Liver (tissue), 9 donors: Measurements from ENCODE around the gene DLGAP4. TPM values are rescaled to one million over a fixed set of nuclear protein-coding genes. Genes with fewer than 3 reads are reported as not detected.

Experiments used
- DNase-seq: peaks from one replicate; pipeline ENCODE4 v3.0.0-alpha.2; 2017; ENCODE audit warnings: low spot score
- H3K27ac ChIP-seq, 2 donors: one replicate each; pipeline ENCODE4 v1.7.0; 2013; ENCODE audit warnings: inconsistent platforms in 2 of 2, low read length in 2 of 2, control low read depth in 1 of 2, low read depth in 1 of 2, mild to moderate bottlenecking in 1 of 2
- H3K27me3 ChIP-seq, 4 donors: one replicate each; pipeline versions ENCODE4 v1.6.1 to v1.7.0; 2013; ENCODE audit warnings: low read length in 3 of 4, inconsistent platforms in 1 of 4, mild to moderate bottlenecking in 1 of 4, moderate library complexity in 1 of 4; ENCODE audit not compliant: control insufficient read depth in 4 of 4, insufficient read depth in 4 of 4
- H3K36me3 ChIP-seq, 4 donors: one replicate each; pipeline versions ENCODE4 v1.6.1 to v1.7.0; 2013; ENCODE audit warnings: low read length in 3 of 4, mild to moderate bottlenecking in 3 of 4, low read depth in 1 of 4, moderate library complexity in 1 of 4; ENCODE audit not compliant: control insufficient read depth in 4 of 4, insufficient read depth in 3 of 4
- H3K4me1 ChIP-seq, 4 donors: one replicate each; pipeline versions ENCODE4 v1.6.1 to v1.7.0; 2013; ENCODE audit warnings: low read length in 3 of 4, mild to moderate bottlenecking in 3 of 4, moderate library complexity in 1 of 4; ENCODE audit not compliant: control insufficient read depth in 4 of 4, insufficient read depth in 4 of 4
- H3K4me3 ChIP-seq, 3 donors: one replicate each; pipeline versions ENCODE4 v1.6.1 to v1.7.0; 2013; ENCODE audit warnings: low read length in 3 of 3, control low read depth in 1 of 3, low read depth in 1 of 3, mild to moderate bottlenecking in 1 of 3
- H3K9ac ChIP-seq, 2 donors: one replicate each; pipeline ENCODE4 v1.7.0; 2013; ENCODE audit warnings: low read length in 2 of 2, mild to moderate bottlenecking in 2 of 2, moderate library complexity in 2 of 2, control low read depth in 1 of 2, low read depth in 1 of 2
- H3K9me3 ChIP-seq, 4 donors: one replicate each; pipeline versions ENCODE4 v1.6.1 to v1.7.0; 2013; ENCODE audit warnings: low read length in 3 of 4; ENCODE audit not compliant: control insufficient read depth in 4 of 4
- EGR1 ChIP-seq, 2 donors: IDR thresholded peaks; 2 replicates each; pipeline ENCODE4 v1.6.1; 2016 to 2018; ENCODE audit warnings: antibody characterized with exemption in 2 of 2, low read depth in 2 of 2
- FOXA1 ChIP-seq: IDR thresholded peaks from 2 replicates; pipeline ENCODE4 v1.6.1; 2016; ENCODE audit warnings: antibody characterized with exemption
- FOXA2 ChIP-seq: IDR thresholded peaks from 2 replicates; pipeline ENCODE4 v1.6.1; 2016; ENCODE audit warnings: antibody characterized with exemption
- GABPA ChIP-seq, 2 donors: IDR thresholded peaks in 1 of 2; conservative IDR thresholded peaks in 1 of 2; 2 replicates each; pipeline ENCODE4 v1.6.1; 2016; ENCODE audit warnings: antibody characterized with exemption in 2 of 2, mild to moderate bottlenecking in 1 of 2, moderate library complexity in 1 of 2
- HNF4A ChIP-seq, 2 donors: conservative IDR thresholded peaks; 2 replicates each; pipeline ENCODE4 v1.6.1; 2016; ENCODE audit warnings: antibody characterized with exemption in 2 of 2, mild to moderate bottlenecking in 2 of 2
- HNF4G ChIP-seq: IDR thresholded peaks from 2 replicates; pipeline ENCODE4 v1.6.1; 2016; ENCODE audit warnings: antibody characterized with exemption
- JUND ChIP-seq, 2 donors: IDR thresholded peaks; 2 replicates each; pipeline ENCODE4 v1.6.1; 2016; ENCODE audit warnings: antibody characterized with exemption in 2 of 2
- NR2F2 ChIP-seq: IDR thresholded peaks from 2 replicates; pipeline ENCODE4 v1.6.1; 2016; ENCODE audit warnings: antibody characterized with exemption
- RAD21 ChIP-seq, 2 donors: IDR thresholded peaks; 2 replicates each; pipeline ENCODE4 v1.6.1; 2016; ENCODE audit warnings: antibody characterized with exemption in 2 of 2, mild to moderate bottlenecking in 2 of 2
- RXRA ChIP-seq, 2 donors: IDR thresholded peaks; 2 replicates each; pipeline ENCODE4 v1.6.1; 2017 to 2018; ENCODE audit warnings: antibody characterized with exemption in 2 of 2, mild to moderate bottlenecking in 1 of 2
- SP1 ChIP-seq: IDR thresholded peaks from 2 replicates; pipeline ENCODE4 v1.6.1; 2018; ENCODE audit warnings: antibody characterized with exemption, mild to moderate bottlenecking
- TAF1 ChIP-seq: conservative IDR thresholded peaks from 2 replicates; pipeline ENCODE4 v1.6.1; 2016; ENCODE audit warnings: antibody characterized with exemption, mild to moderate bottlenecking
- YY1 ChIP-seq: IDR thresholded peaks from 2 replicates; pipeline ENCODE4 v1.6.1; 2016; ENCODE audit warnings: antibody characterized with exemption, mild to moderate bottlenecking
- WGBS: extraction: QIAGEN DNeasy Blood & Tissue Kit; methylation state at CpG from one replicate; pipeline ENCODE4 v1.1.7; 2013; 5-methylcytosine and 5-hydroxymethylcytosine counted together
- polyA plus RNA-seq, 2 donors: library from polyadenylated mRNA; stranded (reverse) in 1 of 2; unstranded in 1 of 2; fragments of 200-250 nt in 1 of 2; fragments of >200 nt in 1 of 2; fragmentation: Nextera tagmentation in 1 of 2; extraction: Ambion mirVana in 1 of 2; gene quantifications; one replicate each; pipeline versions ENCODE4 v1.2.1 to v1.2.3, GENCODE V29; 2013 to 2015
- total RNA-seq, 2 donors: library from RNA; depleted of rRNA; stranded (reverse); fragments of >200 nt; gene quantifications; one replicate each; pipeline ENCODE4 v1.2.3, GENCODE V29; 2014
- TF ChIP-seq, protein P1 (sequence below): IDR thresholded peaks from 2 replicates; pipeline ENCODE4 v1.6.1; 2016; ENCODE audit warnings: antibody characterized with exemption, mild to moderate bottlenecking
- TF ChIP-seq, protein P2 (sequence below): IDR thresholded peaks from 2 replicates; pipeline ENCODE4 v1.6.1; 2016; ENCODE audit warnings: antibody characterized with exemption
- TF ChIP-seq, protein P3 (sequence below): IDR thresholded peaks from 2 replicates; pipeline ENCODE4 v1.6.1; 2016; ENCODE audit warnings: antibody characterized with exemption
- TF ChIP-seq, protein P4 (sequence below): IDR thresholded peaks from 2 replicates; pipeline ENCODE4 v1.6.1; 2016; ENCODE audit warnings: antibody characterized with exemption
- donor health status: healthy.
- donor health status: healthy.
- donor health status: healthy.
- donor health status: healthy.
- donor health status: healthy.

DLGAP4 gene
- total and polyA plus RNA-seq, 4 donors = 2.9 to 18.7 (median 11.2) TPM

DNA sequence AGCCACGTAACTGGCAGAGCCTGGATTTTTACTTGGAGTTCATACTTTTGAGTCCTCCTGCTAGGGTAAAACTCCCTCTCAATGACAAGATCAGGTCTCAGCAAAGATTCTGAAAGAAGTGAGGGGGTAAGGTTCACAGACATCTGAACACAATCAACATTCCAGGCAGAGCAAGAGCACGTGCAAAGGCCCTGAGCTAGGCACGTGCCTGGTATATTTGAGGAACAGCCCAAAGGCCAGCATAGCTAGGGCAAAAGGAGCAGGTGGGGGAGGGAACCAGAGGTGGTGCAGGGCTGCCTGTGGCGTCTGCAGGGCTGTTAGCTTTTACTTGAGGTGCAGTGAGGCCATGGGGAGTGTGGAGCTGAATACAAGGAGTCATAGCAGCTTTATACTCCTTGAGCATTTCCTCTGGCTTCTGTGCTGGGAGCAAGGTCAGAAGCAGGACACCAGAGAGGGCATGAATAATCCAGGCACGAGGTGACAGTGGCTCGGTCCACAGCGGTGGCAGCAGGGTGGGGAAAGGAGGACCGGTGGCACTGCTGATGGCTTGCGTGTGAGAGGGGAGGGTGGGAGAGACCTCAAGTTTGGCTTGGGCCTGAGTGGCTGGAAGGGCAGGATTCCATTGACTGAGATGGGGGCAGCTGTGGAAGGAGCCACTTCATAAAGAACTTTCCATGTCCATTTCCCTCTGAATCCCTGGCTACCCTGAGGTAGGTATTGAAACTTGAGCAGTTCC, 57.0 kb downstream of the DLGAP4 start:
- Histone ChIP-seq H3K27ac (no peak overlapping the region), H3K9ac (no peak overlapping the region), H3K9me3 (no peaks in the 10 kb centered on the region), H3K36me3 (no peaks in the 10 kb centered on the region), H3K4me3 (no peak overlapping the region), H3K27me3 (peaks cover 0 to 7% (median 0%) of the 10 kb centered on the region in 4 donors), H3K4me1 (no peaks in the 10 kb centered on the region)
- no peak for DNase-seq
- WGBS = 73% methylated on average over 9 of the region's 9 CpGs
- TF ChIP-seq, protein P1, sequence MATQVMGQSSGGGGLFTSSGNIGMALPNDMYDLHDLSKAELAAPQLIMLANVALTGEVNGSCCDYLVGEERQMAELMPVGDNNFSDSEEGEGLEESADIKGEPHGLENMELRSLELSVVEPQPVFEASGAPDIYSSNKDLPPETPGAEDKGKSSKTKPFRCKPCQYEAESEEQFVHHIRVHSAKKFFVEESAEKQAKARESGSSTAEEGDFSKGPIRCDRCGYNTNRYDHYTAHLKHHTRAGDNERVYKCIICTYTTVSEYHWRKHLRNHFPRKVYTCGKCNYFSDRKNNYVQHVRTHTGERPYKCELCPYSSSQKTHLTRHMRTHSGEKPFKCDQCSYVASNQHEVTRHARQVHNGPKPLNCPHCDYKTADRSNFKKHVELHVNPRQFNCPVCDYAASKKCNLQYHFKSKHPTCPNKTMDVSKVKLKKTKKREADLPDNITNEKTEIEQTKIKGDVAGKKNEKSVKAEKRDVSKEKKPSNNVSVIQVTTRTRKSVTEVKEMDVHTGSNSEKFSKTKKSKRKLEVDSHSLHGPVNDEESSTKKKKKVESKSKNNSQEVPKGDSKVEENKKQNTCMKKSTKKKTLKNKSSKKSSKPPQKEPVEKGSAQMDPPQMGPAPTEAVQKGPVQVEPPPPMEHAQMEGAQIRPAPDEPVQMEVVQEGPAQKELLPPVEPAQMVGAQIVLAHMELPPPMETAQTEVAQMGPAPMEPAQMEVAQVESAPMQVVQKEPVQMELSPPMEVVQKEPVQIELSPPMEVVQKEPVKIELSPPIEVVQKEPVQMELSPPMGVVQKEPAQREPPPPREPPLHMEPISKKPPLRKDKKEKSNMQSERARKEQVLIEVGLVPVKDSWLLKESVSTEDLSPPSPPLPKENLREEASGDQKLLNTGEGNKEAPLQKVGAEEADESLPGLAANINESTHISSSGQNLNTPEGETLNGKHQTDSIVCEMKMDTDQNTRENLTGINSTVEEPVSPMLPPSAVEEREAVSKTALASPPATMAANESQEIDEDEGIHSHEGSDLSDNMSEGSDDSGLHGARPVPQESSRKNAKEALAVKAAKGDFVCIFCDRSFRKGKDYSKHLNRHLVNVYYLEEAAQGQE = no peak
- TF ChIP-seq, protein P2, sequence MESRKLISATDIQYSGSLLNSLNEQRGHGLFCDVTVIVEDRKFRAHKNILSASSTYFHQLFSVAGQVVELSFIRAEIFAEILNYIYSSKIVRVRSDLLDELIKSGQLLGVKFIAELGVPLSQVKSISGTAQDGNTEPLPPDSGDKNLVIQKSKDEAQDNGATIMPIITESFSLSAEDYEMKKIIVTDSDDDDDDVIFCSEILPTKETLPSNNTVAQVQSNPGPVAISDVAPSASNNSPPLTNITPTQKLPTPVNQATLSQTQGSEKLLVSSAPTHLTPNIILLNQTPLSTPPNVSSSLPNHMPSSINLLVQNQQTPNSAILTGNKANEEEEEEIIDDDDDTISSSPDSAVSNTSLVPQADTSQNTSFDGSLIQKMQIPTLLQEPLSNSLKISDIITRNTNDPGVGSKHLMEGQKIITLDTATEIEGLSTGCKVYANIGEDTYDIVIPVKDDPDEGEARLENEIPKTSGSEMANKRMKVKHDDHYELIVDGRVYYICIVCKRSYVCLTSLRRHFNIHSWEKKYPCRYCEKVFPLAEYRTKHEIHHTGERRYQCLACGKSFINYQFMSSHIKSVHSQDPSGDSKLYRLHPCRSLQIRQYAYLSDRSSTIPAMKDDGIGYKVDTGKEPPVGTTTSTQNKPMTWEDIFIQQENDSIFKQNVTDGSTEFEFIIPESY = no peak
- TF ChIP-seq YY1 = no peak
- TF ChIP-seq FOXA1 = no peak
- TF ChIP-seq FOXA2 = no peak
- no peak for TF ChIP-seq RAD21 (IDR thresholded peaks at IDR 0.05)
- no peak for TF ChIP-seq JUND (IDR thresholded peaks at IDR 0.05)
- no peak for TF ChIP-seq RXRA (IDR thresholded peaks at IDR 0.05)
- TF ChIP-seq, protein P3, sequence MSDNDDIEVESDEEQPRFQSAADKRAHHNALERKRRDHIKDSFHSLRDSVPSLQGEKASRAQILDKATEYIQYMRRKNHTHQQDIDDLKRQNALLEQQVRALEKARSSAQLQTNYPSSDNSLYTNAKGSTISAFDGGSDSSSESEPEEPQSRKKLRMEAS = no peak
- TF ChIP-seq EGR1 (IDR thresholded peaks at IDR 0.05; ENCODE audit: low read depth in 2 of 2) = no peak
- no peak for TF ChIP-seq HNF4A (conservative IDR thresholded peaks at IDR 0.05)
- no peak for TF ChIP-seq TAF1
- TF ChIP-seq NR2F2 = no peak
- TF ChIP-seq GABPA (IDR thresholded peaks at IDR 0.05 in 1 of 2, conservative IDR thresholded peaks at IDR 0.05 in 1 of 2) = no peak
- no peak for TF ChIP-seq HNF4G
- no peak for TF ChIP-seq SP1
- TF ChIP-seq, protein P4, sequence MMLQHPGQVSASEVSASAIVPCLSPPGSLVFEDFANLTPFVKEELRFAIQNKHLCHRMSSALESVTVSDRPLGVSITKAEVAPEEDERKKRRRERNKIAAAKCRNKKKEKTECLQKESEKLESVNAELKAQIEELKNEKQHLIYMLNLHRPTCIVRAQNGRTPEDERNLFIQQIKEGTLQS = no peak

DNA sequence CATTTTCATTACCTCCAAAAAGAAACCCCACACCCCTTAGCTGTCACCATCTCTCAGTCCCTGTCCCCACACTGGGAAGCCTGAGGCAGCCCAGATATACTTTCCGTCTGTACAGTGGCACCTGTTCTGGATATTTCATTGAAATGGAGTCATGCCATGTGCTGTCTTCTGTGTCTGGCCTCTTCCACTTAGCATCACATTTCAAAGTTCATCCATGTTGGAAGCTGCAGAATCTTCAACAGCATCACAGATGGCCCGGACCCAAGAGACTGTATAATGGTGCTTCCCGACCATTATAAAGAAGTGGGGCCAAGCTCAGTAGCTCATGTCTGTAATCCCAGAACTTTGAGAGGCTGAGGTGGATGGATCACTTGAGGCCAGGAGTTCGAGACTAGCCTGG, 58.4 kb downstream of the DLGAP4 start:
- no peak for DNase-seq
- peaks cover 0 to 5% (median 0%) of the 10 kb centered on the region in 4 donors for H3K27me3 ChIP-seq
- no peak overlapping the region for H3K27ac ChIP-seq
- no peaks in the 10 kb centered on the region for H3K36me3 ChIP-seq
- no peaks in the 10 kb centered on the region for H3K9me3 ChIP-seq
- H3K4me1 ChIP-seq = no peaks in the 10 kb centered on the region
- no peak overlapping the region for H3K9ac ChIP-seq
- H3K4me3 ChIP-seq = no peak overlapping the region
- TF ChIP-seq RXRA (IDR thresholded peaks at IDR 0.05) (no peak), SP1 (no peak), TAF1 (no peak)
- WGBS = 69% methylated on average over 4 of the region's 4 CpGs
